ENCODE measurements around the gene SEC14L6.

GRCh38 chr22:30535182-30535581, 11.4 kb downstream of the SEC14L6 start:
- TF ChIP-seq CTCF (IDR thresholded peaks at IDR 0.05; ENCODE audit: insufficient read depth, low read depth, low read length) (no peak), EZH2 (IDR thresholded peaks at IDR 0.05; ENCODE audit: insufficient read depth, low read length) (no peak)
